Endothelial cell of umbilical vein (primary cell): Measurements from ENCODE around the gene IGSF9. TPM values are rescaled to one million over a fixed set of nuclear protein-coding genes. Genes with fewer than 3 reads are reported as not detected.

ENCODE experiments used
- BruUV-seq: library from RNA; stranded (reverse); fragments of 400-500 nt; replicated peaks from 2 replicates; lab custom pipeline; 2021; lab: Mats Ljungman, UMichigan
- CTCF ChIA-PET: fragments of 300-600, 350-600 bp; sonication (Branson Sonifier 250); formaldehyde crosslinking; loops from one replicate; lab custom pipeline; 2021; ENCODE audit warnings: antibody characterized with exemption, inconsistent platforms; lab: Charles Lee
- POLR2A ChIA-PET: fragments of 300-600, 350-600 bp; sonication (Branson Sonifier 250); formaldehyde crosslinking; loops from one replicate; lab custom pipeline; 2021; ENCODE audit warnings: antibody characterized with exemption, inconsistent platforms; lab: Charles Lee
- DNase-seq: peaks from one replicate; pipeline ENCODE4 v3.0.0-alpha.2; 2011; ENCODE audit warnings: low read depth, low spot score
- FAIRE-seq: peaks from 2 replicates; lab custom pipeline; 2011; peaks lifted over from hg19 to GRCh38; lab: Jason Lieb, UNC
- H2AFZ ChIP-seq: 2 replicates; pipeline ENCODE4 v1.6.0; 2012; ENCODE audit warnings: low read depth, low read length, control low read depth, inconsistent platforms
- H3K27ac ChIP-seq: 2 replicates; pipeline ENCODE4 v1.5.1; 2011; ENCODE audit warnings: low read depth, mild to moderate bottlenecking, control low read depth, low read length, moderate library complexity; ENCODE audit not compliant: insufficient read depth
- H3K27me3 ChIP-seq, 2 experiments: 2 replicates each; pipeline versions ENCODE4 v1.6.0 to v1.6.1; 2011; ENCODE audit warnings: low read length in 2 of 2, mixed read lengths in 1 of 2; ENCODE audit not compliant: control insufficient read depth in 2 of 2, insufficient read depth in 2 of 2
- H3K36me3 ChIP-seq, 2 experiments: 2 replicates in 1 of 2; 3 replicates in 1 of 2; pipeline ENCODE4 v1.5.1; 2011; ENCODE audit warnings: low read length in 2 of 2, mild to moderate bottlenecking in 1 of 2, moderate library complexity in 1 of 2; ENCODE audit not compliant: control insufficient read depth in 2 of 2, insufficient read depth in 2 of 2; ENCODE audit errors: extremely low read depth in 1 of 2
- H3K4me1 ChIP-seq: 3 replicates; pipeline ENCODE4 v1.5.1; 2011; ENCODE audit warnings: mild to moderate bottlenecking, low read length; ENCODE audit not compliant: control insufficient read depth, insufficient read depth; ENCODE audit errors: extremely low read depth
- H3K4me2 ChIP-seq: 2 replicates; pipeline ENCODE4 v1.6.1; 2011; ENCODE audit warnings: low read length, control low read depth, mixed read lengths; ENCODE audit not compliant: insufficient read depth
- H3K4me3 ChIP-seq, 3 experiments: fragments of 200-600 bp in 1 of 3; sonication (generic), shearing (Covaris generic) in 1 of 3; replicated peaks in 1 of 3; 2 replicates each; pipeline ENCODE4 v1.5.1; 2011 to 2016; ENCODE audit warnings: control low read depth in 3 of 3, low read length in 3 of 3, mild to moderate bottlenecking in 2 of 3, inconsistent platforms in 1 of 3, low read depth in 1 of 3, moderate library complexity in 1 of 3; ENCODE audit not compliant: insufficient read depth in 1 of 3
- H3K79me2 ChIP-seq: 2 replicates; pipeline ENCODE4 v1.6.0; 2012; ENCODE audit warnings: low read length, inconsistent platforms; ENCODE audit not compliant: control insufficient read depth, insufficient read depth
- H3K9ac ChIP-seq: replicated peaks from 2 replicates; pipeline ENCODE3; 2011; ENCODE audit warnings: low read length, control low read depth; ENCODE audit not compliant: insufficient read depth; ENCODE audit errors: extremely low read depth
- H3K9me1 ChIP-seq: replicated peaks from 3 replicates; pipeline ENCODE4 v1.6.0; 2011; ENCODE audit warnings: mild to moderate bottlenecking, low read length; ENCODE audit not compliant: control insufficient read depth, insufficient read depth; ENCODE audit errors: extremely low read depth
- H3K9me3 ChIP-seq: replicated peaks from 2 replicates; pipeline ENCODE4 v1.5.1; 2012; ENCODE audit warnings: low read length, inconsistent platforms; ENCODE audit not compliant: control insufficient read depth, insufficient read depth
- H4K20me1 ChIP-seq: replicated peaks from 2 replicates; pipeline ENCODE3; 2011; ENCODE audit warnings: mild to moderate bottlenecking, low read length; ENCODE audit not compliant: control insufficient read depth, insufficient read depth; ENCODE audit errors: extremely low read depth
- EZH2 ChIP-seq: IDR thresholded peaks from 2 replicates; pipeline ENCODE4 v1.6.1; 2012; ENCODE audit warnings: borderline replicate concordance, low read depth, mild to moderate bottlenecking, moderate library complexity, low read length, inconsistent platforms; ENCODE audit not compliant: severe bottlenecking
- FOS ChIP-seq: IDR thresholded peaks from 2 replicates; pipeline ENCODE4 v1.6.1; 2011; ENCODE audit warnings: mild to moderate bottlenecking, low read length, moderate library complexity, borderline replicate concordance; ENCODE audit not compliant: insufficient read depth
- GATA2 ChIP-seq: IDR thresholded peaks from 2 replicates; pipeline ENCODE4 v1.7.0; 2011; ENCODE audit warnings: low read depth, mild to moderate bottlenecking, moderate library complexity, mixed read lengths, low read length; ENCODE audit not compliant: insufficient read length, insufficient read depth
- JUN ChIP-seq: IDR thresholded peaks from 2 replicates; pipeline ENCODE4 v1.6.1; 2011; ENCODE audit warnings: borderline replicate concordance, low read depth; ENCODE audit not compliant: insufficient read length, insufficient read depth
- MAX ChIP-seq: IDR thresholded peaks from 2 replicates; pipeline ENCODE4 v1.6.1; 2011; ENCODE audit not compliant: insufficient read depth, insufficient read length
- MYC ChIP-seq: IDR thresholded peaks from one replicate; pipeline ENCODE4 v1.6.1; 2011; ENCODE audit warnings: mild to moderate bottlenecking, low read depth, low read length
- POLR2A ChIP-seq: IDR thresholded peaks from 2 replicates; pipeline ENCODE4 v1.6.1; 2012; ENCODE audit warnings: low read depth, mild to moderate bottlenecking, control low read depth, low read length
- POLR2AphosphoS5 ChIP-seq: IDR thresholded peaks from 2 replicates; pipeline ENCODE4 v1.6.1; 2012; ENCODE audit warnings: low read depth, mild to moderate bottlenecking, control low read depth, low read length, moderate library complexity; ENCODE audit not compliant: insufficient read depth
- dilution Hi-C: fragments of 300-500 bp; cut with MboI; formaldehyde crosslinking; loops from one replicate; pipeline ENCODE4 v1.15.0; 2019; ENCODE audit warnings: low sequenced_read_pairs; ENCODE audit not compliant: extremely low pct_ligation_motif_present
- intact Hi-C: fragments of 100-400 bp; cut with micrococcal nuclease; formaldehyde crosslinking; loops from one replicate; pipeline ENCODE4 v1.10.0; 2022
- polyA plus RNA-seq, 4 experiments: library from polyadenylated mRNA; depleted of rRNA in 3 of 4; stranded (reverse) in 3 of 4; unstranded in 1 of 4; fragments of >200 nt; gene quantifications; 2 replicates each; pipeline versions ENCODE4 v1.2.1 to v1.2.3, GENCODE V29; 2011 to 2012; ENCODE audit warnings: missing spikeins in 1 of 4
- total RNA-seq: library from RNA; stranded (reverse); gene quantifications from 2 replicates; pipeline ENCODE4 v1.2.3, GENCODE V29; 2021
- TF ChIP-seq, protein P1 (sequence below), 2 donors: IDR thresholded peaks; 1 replicate in 1 of 2; 2 replicates in 1 of 2; pipeline ENCODE4 v1.5.1; 2011; ENCODE audit warnings: low read length in 2 of 2, mild to moderate bottlenecking in 2 of 2, moderate library complexity in 2 of 2, control low read depth in 1 of 2, inconsistent platforms in 1 of 2, low read depth in 1 of 2; ENCODE audit not compliant: insufficient read depth in 1 of 2; ENCODE audit errors: extremely low read depth in 1 of 2

Gene IGSF9
- total and polyA plus RNA-seq, 2 donors (not counting 3 experiments of a cell fraction or from before 2014, with no cell fraction given) = 0.15 TPM

DNA sequence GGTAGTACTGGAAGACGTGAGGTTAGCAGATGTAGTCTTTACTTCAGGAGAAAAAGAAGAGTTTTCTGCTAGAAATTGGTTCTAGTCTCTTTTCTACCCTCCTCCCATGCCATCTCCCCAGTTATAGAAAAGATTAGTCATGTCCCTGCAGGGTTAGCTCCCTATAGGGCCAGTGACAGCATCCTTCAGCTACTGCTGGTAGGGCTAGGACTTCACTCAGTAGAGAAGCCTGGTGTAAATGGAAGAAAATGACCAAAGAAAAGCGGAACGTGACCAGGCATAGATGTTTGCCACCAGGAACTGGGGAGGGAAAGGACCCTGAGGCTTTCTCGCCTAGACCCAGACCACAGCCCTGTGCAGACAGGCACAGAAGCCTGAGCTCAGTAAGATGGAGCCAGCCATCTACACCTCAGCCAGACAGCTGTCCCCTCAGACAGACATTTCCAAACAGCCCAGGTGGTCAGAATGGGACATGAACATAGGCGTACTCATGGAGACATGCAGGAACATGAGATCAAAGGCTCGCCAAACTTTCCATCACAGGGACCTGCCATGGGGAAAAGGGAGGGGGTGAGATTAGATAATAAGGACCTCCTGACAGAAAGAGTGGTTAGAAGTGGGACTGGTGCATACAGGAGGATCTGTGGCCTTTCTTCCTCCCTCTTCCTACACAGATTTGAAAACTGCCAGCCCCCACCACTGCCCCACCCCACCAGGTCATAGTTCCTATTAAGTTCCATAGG, 32.1 kb upstream of the IGSF9 start:
- DNase-seq (no peak), FAIRE-seq (no peak)

More for the DNA sequence above, 32.1 kb upstream of the IGSF9 start:
- TF ChIP-seq, protein P1, sequence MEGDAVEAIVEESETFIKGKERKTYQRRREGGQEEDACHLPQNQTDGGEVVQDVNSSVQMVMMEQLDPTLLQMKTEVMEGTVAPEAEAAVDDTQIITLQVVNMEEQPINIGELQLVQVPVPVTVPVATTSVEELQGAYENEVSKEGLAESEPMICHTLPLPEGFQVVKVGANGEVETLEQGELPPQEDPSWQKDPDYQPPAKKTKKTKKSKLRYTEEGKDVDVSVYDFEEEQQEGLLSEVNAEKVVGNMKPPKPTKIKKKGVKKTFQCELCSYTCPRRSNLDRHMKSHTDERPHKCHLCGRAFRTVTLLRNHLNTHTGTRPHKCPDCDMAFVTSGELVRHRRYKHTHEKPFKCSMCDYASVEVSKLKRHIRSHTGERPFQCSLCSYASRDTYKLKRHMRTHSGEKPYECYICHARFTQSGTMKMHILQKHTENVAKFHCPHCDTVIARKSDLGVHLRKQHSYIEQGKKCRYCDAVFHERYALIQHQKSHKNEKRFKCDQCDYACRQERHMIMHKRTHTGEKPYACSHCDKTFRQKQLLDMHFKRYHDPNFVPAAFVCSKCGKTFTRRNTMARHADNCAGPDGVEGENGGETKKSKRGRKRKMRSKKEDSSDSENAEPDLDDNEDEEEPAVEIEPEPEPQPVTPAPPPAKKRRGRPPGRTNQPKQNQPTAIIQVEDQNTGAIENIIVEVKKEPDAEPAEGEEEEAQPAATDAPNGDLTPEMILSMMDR (IDR thresholded peaks at IDR 0.05; ENCODE audit: extremely low read depth in 1 of 2, insufficient read depth in 1 of 2, low read depth in 1 of 2, low read length in 2 of 2) = no peak
- no peak for TF ChIP-seq EZH2
- TF ChIP-seq FOS = no peak
- no peak for TF ChIP-seq GATA2
- TF ChIP-seq JUN = no peak
- TF ChIP-seq POLR2AphosphoS5 = no peak
- no peak for TF ChIP-seq MAX
- TF ChIP-seq POLR2A = no peak
- no peak for TF ChIP-seq MYC
- dilution Hi-C loops (no loop called here), intact Hi-C loops (no loop called here)
- H3K4me2 ChIP-seq = no peak overlapping the region
- no peaks in the 10 kb centered on the region for H3K9me1 ChIP-seq
- POLR2A ChIA-PET = no interaction called here
- H3K4me1 ChIP-seq = no peaks in the 10 kb centered on the region
- no peaks in the 10 kb centered on the region for H3K79me2 ChIP-seq
- no peaks in the 10 kb centered on the region for H3K36me3 ChIP-seq
- no peak overlapping the region for H2AFZ ChIP-seq
- no peak overlapping the region for H3K4me3 ChIP-seq
- no peak overlapping the region for H3K27ac ChIP-seq
- no TSS peak for BruUV-seq
- H4K20me1 ChIP-seq = no peaks in the 10 kb centered on the region
- no peak overlapping the region for H3K9ac ChIP-seq
- no peaks in the 10 kb centered on the region for H3K9me3 ChIP-seq
- CTCF ChIA-PET = interaction anchor here (2.2 kb wide), 1 partner anchor 30 kb away, joined by 5 read pairs; no protein-coding TSS in a partner anchor
- peaks cover 7 to 12% of the 10 kb centered on the region in 2 experiments for H3K27me3 ChIP-seq
